NCI-H1048 (cell line): ENCODE measurements around the gene ACOXL.
"Not testable (repeated sequence)": the region's sequence is repeated elsewhere in the genome, so short reads cannot be mapped to it uniquely, and the experiment has no call there.

ENCODE experiments used
- DNase-seq: peaks from one replicate; lab custom pipeline; 2025; lab: John Stamatoyannopoulos, UW

ACOXL gene

GRCh38 chr2:111061191-111061590, 328.8 kb downstream of the ACOXL start:
- no peak for DNase-seq

DNA sequence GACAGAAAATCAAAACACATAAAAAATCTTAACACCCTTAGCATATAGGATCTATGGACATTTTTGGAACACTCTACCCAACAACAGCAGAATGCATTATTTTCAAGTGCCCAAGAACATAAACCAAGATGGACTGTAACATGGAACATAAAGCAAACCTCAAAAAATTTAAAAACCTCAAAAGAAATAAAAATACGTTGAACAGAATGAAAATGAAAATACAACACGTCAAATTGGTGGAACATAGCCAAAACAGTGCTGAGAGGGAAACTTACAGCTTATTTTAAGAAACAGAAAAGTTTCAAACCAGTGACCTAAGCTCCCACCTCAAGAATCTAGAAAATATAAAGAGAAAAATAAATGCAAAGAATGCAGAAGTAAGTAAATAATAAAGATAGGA, 330.0 kb downstream of the ACOXL start:
- no peak for DNase-seq

- DNase-seq, result no peak
These were observed 333.8 kb downstream of the ACOXL start for GRCh38 chr2:111066062-111066593.

DNA sequence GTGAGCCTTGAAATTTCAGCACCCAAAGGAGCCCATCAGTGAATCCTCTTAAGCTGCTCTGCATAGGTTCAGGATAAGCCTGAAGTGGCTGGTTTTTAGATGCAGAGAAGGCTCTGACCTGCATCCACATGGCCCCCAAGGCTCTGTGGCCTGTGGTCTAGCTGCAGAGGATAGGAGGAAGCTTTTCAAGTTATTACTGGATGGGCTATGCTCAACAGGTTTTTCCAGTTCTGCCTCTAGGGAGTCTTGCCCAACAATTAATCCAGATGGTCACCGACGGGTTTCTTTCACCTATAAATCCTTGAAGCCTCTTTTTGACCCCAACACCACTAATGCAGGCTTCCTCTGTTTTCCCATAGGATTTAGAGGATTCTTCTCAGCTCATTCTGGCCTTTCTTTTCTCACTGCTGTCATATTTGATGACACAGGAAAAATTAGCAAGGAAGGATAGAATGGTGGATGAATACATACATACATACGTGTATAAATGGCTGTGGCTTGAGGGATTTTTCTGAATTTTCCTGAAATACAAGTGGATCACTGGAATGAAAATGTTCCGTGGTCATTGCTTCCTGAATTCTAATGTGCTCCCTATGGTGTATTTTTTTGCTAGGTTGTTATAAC, 336.2 kb downstream of the ACOXL start:
- no peak for DNase-seq

GRCh38 chr2:111069722-111070121, 337.3 kb downstream of the ACOXL start:
- DNase-seq, result no peak

DNA sequence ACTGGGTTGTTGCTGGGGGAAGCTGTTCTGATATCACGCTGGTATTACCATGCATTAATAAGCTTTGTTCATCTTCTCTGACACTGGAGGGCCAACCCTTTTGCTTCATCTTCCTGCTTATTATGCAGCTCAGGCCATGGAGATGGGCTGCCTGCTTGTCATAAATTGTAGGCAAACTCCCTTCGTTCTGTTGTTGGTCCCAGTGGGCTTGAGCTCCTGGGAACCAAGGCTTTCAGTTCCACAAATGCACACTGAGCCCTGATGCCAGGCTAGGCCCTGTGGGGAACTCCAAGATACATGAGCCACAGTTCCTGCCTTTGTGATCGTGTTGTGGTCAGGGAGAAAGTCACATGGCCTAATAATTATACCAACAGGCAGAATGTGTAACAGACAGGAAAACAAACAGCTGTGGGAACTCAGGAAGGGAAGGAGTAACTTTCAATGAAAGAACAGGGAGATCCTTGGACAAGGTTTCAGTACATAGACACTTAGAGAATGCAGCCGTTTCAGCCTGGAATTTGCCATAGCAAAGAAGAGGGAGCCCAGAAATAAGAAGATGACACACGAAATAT, 339.3 kb downstream of the ACOXL start:
- DNase-seq, result no peak

GRCh38 chr2:111072220-111072871, 340.0 kb downstream of the ACOXL start:
- no peak for DNase-seq

DNA sequence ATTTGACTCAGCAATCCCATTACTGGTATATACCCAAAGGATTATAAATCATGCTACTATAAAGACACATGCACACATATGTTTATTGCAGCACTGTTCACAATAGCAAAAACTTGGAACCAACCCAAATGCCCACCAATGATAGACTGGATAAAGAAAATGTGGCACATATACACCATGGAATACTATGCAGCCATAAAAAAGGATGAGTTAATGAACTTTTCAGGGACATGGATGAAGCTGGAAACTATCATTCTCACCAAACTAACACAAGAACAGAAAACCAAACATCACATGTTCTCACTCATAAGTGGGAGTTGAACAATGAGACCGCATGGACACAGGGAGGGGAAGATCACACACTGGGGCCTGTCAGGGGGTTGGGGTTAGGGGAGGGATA, 350.3 kb downstream of the ACOXL start:
- not testable (repeated sequence) for DNase-seq

DNA sequence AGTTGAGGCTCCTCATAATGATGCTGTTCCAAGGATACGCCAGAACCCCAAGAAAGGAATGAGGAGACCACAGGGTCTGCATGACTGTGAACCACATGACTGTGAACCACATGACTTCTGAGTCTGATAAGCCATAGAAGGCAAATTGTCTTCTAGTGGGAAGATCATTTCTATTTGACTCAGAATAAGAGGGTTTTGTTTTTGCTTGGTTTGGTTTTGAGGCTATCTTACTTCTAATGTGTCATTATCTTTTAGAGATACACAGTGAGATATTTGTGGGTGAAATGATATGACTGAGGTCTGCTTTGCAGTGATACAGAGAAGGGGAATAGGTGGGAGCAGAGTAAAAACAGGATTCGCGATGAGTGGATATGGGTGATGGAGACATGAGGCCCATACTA, 359.4 kb downstream of the ACOXL start:
- no peak for DNase-seq

- DNase-seq, result no peak
These were observed 362.3 kb downstream of the ACOXL start for GRCh38 chr2:111094691-111095090.

DNA sequence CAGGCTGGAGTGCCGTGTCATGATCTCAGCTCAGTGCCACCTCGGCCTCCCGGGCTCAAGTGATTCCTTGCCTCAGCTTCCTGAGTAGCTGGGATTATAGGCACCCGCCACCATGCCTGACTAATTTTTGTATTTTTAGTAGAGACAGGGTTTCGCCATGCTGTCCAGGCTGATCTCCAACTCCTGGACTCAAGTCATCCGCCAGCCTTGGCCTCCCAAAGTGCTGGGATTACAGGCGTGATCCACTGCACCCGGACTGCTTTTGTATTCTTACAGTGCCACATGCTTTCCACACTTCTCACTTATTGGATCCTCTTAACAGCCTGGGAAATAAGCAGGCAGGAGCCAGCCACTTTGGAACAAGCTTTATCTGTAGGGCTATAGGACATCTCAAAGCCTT, 363.1 kb downstream of the ACOXL start:
- DNase-seq, result no peak

DNA sequence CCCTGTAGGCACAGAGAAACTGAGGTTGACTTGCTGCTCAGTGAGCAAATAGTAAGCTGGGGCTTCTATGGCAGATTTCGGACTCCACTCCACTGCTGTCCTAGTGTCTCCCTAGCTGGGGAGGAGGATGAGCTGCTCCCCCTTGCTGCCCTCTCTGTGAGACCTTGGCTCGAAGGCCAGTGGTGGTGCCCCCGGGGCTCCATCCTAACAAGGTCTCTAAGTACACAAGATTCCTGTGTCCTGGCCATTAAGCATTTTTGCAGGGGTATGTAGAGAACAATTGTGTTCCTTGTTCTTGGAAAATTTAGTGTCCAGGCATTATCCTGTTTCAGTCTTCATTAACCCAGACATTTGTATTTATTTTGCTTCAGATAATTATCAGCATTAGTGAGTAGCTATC, 367.0 kb downstream of the ACOXL start:
- no peak for DNase-seq

DNA sequence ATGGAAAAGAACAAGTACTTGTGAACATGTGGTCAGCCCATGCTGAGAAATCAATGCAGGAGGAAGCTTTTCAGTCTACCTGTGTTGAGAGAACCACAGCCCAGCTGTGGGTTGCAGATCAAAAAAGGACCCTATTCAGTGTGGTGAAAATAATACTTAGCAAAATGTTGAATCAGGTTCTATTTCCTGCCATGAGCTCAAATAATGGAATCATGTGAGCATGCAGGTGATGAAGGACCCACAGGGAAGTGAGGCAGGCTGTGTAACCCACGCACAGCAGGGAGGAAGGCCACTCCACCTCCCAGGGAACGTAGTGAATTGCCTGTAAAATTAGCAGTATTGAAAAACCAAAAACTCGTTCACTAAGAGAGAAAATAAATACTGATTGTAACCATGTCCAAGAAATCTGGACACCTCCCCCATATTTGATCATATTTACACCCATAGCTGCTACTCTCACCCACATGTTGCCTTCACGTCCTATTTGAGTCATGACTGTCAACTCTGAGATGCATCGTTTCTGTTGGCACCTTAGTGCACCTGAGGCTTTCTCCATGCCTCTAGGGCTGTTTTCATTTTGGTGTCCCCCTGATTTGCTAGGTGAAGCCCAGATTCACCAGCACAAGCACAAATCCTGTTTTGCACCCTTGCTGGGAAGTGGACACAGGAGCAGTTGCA, 367.9 kb downstream of the ACOXL start:
- DNase-seq, result no peak

GRCh38 chr2:111100765-111101162, 368.4 kb downstream of the ACOXL start:
- no peak for DNase-seq

DNA sequence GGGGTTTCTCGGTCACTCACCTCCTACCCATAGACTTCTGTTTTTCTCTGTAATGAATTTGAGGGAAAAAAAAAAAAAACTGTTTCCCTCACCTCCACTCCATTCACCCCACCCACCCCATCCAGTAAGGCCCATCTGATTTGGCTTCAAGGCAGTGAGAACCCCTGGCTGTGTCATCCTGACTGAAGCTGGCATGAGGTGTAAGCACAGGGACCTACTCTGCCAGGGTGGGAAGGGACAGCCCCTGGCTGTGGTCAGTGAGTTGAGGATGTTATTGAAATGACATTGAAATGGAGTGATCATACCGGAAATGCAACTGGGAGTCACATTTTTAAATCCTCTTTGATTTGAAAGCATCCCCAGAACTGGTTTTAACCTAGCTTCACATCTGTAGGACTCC, 369.2 kb downstream of the ACOXL start:
- no peak for DNase-seq

DNA sequence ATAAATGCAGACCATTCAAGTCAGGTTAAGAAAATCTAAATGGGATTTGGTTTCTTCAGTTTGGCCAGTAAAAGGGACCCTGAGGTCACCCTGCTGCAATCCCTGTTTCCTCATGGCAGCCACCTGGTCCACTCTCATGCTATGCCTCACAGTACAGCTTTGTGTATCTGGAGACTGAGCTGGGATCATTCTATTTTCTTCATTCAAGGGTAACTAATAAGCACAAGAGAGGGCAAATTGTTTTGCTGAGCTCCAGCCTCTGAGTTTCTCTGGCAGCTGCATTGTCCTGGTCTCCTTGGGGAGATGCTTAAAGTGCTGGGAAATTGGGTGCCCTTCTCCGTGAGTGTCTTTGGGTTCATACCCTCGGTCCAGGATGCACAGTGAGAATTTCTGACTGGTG, 369.8 kb downstream of the ACOXL start:
- DNase-seq, result no peak

DNA sequence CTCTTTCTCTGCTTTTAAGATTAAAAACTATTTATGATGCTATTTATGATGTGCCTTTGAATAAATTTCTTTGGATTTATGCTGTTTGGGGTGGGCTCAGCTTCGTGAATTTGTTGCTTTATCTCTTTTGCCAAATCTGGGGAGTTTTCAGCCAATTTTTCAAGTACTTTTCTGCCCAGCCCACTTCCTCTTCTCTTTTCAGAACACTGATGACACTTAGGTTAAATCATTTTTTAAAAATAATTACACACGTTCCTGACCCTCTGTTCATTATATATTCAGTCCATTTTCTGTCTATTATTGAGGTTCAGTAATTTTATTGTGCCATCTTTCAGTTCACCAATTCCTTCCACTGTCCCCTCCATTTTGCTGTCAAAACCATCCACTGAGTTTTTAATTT, 373.6 kb downstream of the ACOXL start:
- DNase-seq, result no peak

DNA sequence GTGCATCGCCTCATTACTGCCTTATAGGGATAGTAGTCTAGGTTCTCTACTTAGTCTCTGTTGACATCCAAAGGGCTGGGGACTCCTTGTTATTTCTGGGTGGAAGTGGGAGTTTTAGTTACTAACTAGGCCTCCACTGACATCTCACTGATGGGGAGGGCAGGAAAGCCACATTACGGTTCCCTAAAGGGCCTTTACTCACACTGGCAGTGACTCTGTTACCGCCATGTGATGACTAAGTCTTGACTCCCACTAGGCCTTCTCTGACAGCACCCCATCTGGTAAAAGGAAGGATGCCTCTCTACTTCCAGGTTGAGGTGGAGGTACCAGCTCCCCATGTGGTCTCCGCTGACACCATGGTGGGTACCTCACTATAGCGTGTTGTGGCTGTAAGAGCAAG, 374.3 kb downstream of the ACOXL start:
- no peak for DNase-seq

DNA sequence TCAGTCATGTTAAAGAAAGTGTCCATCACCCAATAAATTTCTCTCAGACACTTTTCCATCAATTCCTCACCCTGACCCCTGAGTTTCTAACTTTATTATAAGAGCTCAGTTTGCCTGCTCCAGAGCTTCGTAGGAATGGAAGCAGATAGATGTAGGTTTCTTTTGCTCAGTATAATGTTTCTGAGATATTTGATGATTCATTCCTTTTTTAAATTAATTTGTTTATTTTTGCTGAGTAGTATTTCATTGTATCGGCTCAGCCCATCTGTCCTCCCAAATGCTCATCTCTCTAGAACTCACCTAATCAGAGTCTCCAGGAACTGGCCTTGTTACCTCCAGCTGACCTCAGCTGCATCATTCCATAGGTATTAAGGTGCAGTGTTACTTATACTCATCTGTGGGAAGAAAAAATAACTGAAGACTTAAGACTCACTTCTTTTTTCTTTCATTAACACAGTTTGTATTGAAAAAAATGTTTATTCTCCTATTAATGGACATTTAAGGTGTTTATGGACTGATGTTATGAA, 376.4 kb downstream of the ACOXL start:
- DNase-seq, result no peak

DNA sequence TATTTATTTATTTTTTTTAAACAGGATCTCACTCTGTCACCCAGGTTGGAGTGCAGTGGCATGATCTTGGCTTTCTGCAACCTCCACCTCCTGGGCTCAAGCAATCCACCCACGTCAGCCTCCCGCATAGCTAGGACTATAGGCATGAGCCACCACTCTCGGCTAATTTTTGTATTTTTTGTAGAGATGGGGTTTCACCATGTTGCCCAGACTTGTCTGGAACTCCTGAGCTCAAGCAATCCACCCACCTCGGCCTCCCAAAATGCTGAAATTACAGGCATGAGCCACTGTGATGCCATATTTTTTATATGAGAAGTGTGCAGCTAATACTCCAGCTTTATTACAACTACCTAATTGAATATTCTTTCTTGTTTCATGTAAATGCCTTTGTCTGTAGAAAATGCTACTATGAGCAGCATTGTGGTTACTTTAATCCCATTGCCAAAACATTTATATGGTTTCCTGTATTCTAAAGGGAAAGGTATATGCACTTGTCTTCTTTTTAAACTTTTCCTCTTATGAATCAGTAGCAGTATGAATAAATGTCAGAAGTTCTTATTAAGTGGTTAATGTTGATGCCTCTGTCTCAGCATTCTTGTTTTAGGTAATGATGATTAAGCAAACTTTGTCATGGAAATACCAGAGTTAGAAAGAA, 378.9 kb downstream of the ACOXL start:
- no peak for DNase-seq

- DNase-seq, result no peak
These were observed 381.5 kb downstream of the ACOXL start for GRCh38 chr2:111113838-111114237.
